ENCODE data around the gene GRIK2. TPM values are rescaled to one million over a fixed set of nuclear protein-coding genes. Genes with fewer than 3 reads are reported as not detected.

The GRIK2 gene
- total RNA-seq, 1 experiment from 2014 or later: 6.6 TPM

DNA sequence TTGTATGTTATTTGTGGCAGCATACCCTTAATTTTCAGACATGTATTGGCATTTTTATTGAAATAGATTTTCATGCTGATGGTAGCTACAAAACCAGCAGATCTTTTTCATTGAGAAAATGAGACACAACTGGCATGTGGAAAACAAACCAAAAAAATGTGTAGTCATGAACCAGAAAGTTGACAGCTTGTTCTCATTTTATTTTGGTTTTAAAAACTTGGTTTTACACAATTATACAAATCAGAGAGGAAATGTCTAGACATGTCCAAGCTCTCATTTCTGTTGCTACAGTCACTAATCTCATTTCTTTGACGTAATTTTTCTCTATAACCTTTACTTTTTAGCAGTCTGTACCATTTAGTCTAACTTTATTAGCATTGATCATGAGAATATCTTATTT is 85.4 kb downstream of the GRIK2 start:
- H3K4me1 ChIP-seq (ENCODE audit: control insufficient read depth, insufficient read depth, low read length): no peaks in the 10 kb centered on the region
- BruUV-seq (replicated peaks): no TSS peak
- no peak for ATAC-seq

DNA sequence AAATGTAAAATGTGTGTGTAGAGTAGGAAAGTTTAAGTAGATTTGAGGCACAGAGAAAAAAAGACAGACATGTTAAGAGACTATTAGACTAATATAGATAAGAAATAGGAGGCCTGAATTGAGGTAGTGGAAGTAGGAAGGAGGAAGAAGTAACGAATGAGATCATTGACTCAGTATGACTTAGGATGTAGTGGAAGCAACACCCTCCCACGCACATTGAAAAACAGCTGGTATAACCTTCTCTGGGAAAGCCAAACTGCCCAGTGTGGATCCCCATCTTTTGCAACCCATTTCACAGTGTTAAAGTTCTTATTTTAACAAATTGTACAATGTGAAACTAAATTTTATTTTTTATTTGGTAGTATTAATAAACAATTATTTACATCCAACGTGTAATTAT is 89.1 kb downstream of the GRIK2 start:
- Histone ChIP-seq H3K4me1 (ENCODE audit: control insufficient read depth, insufficient read depth, low read length) (no peaks in the 10 kb centered on the region; the same call in 1 of the 2 replicates), H3K36me3 (ENCODE audit: control insufficient read depth, insufficient read depth, low read length) (no peaks in the 10 kb centered on the region), H3K27ac (ENCODE audit: low read length) (no peak overlapping the region), H3K27me3 (ENCODE audit: control insufficient read depth, insufficient read depth, low read length) (no peaks in the 10 kb centered on the region), H3K4me3 (ENCODE audit: low read depth in 2 of 2, low read length in 2 of 2) (no peak overlapping the region), H3K9me3 (ENCODE audit: control insufficient read depth, insufficient read depth, low read depth, low read length) (no peaks in the 10 kb centered on the region)
- intact Hi-C loops (cut with micrococcal nuclease; ENCODE audit: unreplicated experiment): no loop called here
- ChIA-PET CTCF (no interaction called here), POLR2A (no interaction called here)
- in situ Hi-C loops (cut with HindIII; ENCODE audit: low pct_unique_long_range_greater_than_20kb, low sequenced_read_pairs): no loop called here
- ATAC-seq (no peak), DNase-seq (ENCODE audit: low read depth, low spot score) (no peak)
- no peak for TF ChIP-seq SIN3A (IDR thresholded peaks at IDR 0.05; ENCODE audit: borderline replicate concordance, insufficient read depth, low read depth, low read length)
- TF ChIP-seq, protein P1, sequence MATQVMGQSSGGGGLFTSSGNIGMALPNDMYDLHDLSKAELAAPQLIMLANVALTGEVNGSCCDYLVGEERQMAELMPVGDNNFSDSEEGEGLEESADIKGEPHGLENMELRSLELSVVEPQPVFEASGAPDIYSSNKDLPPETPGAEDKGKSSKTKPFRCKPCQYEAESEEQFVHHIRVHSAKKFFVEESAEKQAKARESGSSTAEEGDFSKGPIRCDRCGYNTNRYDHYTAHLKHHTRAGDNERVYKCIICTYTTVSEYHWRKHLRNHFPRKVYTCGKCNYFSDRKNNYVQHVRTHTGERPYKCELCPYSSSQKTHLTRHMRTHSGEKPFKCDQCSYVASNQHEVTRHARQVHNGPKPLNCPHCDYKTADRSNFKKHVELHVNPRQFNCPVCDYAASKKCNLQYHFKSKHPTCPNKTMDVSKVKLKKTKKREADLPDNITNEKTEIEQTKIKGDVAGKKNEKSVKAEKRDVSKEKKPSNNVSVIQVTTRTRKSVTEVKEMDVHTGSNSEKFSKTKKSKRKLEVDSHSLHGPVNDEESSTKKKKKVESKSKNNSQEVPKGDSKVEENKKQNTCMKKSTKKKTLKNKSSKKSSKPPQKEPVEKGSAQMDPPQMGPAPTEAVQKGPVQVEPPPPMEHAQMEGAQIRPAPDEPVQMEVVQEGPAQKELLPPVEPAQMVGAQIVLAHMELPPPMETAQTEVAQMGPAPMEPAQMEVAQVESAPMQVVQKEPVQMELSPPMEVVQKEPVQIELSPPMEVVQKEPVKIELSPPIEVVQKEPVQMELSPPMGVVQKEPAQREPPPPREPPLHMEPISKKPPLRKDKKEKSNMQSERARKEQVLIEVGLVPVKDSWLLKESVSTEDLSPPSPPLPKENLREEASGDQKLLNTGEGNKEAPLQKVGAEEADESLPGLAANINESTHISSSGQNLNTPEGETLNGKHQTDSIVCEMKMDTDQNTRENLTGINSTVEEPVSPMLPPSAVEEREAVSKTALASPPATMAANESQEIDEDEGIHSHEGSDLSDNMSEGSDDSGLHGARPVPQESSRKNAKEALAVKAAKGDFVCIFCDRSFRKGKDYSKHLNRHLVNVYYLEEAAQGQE (IDR thresholded peaks at IDR 0.05; ENCODE audit: insufficient read depth in 1 of 2, low read depth in 2 of 2, low read length in 1 of 2): no peak
- TF ChIP-seq TCF7L2 (IDR thresholded peaks at IDR 0.05; ENCODE audit: low read depth, low read length): no peak
- TF ChIP-seq, protein P2, sequence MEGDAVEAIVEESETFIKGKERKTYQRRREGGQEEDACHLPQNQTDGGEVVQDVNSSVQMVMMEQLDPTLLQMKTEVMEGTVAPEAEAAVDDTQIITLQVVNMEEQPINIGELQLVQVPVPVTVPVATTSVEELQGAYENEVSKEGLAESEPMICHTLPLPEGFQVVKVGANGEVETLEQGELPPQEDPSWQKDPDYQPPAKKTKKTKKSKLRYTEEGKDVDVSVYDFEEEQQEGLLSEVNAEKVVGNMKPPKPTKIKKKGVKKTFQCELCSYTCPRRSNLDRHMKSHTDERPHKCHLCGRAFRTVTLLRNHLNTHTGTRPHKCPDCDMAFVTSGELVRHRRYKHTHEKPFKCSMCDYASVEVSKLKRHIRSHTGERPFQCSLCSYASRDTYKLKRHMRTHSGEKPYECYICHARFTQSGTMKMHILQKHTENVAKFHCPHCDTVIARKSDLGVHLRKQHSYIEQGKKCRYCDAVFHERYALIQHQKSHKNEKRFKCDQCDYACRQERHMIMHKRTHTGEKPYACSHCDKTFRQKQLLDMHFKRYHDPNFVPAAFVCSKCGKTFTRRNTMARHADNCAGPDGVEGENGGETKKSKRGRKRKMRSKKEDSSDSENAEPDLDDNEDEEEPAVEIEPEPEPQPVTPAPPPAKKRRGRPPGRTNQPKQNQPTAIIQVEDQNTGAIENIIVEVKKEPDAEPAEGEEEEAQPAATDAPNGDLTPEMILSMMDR (IDR thresholded peaks at IDR 0.05): no peak
- no peak for TF ChIP-seq POLR2AphosphoS5 (IDR thresholded peaks at IDR 0.05; ENCODE audit: low read depth, low read length)
- BruUV-seq (replicated peaks): no TSS peak

More for the DNA sequence above, 85.4 kb downstream of the GRIK2 start:
- intact Hi-C loops (cut with micrococcal nuclease; ENCODE audit: unreplicated experiment): no loop called here
- ChIA-PET CTCF (no interaction called here), POLR2A (no interaction called here)
- H3K36me3 ChIP-seq (ENCODE audit: control insufficient read depth, insufficient read depth, low read length): no peaks in the 10 kb centered on the region
- no peak for DNase-seq (ENCODE audit: low read depth, low spot score)
- in situ Hi-C loops (cut with HindIII; ENCODE audit: low pct_unique_long_range_greater_than_20kb, low sequenced_read_pairs): no loop called here
- no peaks in the 10 kb centered on the region for H3K27me3 ChIP-seq (ENCODE audit: control insufficient read depth, insufficient read depth, low read length)
- no peaks in the 10 kb centered on the region for H3K9me3 ChIP-seq (ENCODE audit: control insufficient read depth, insufficient read depth, low read depth, low read length)
- H3K27ac ChIP-seq (ENCODE audit: low read length): no peak overlapping the region
- TF ChIP-seq, protein P2 (IDR thresholded peaks at IDR 0.05): no peak
- no peak overlapping the region for H3K4me3 ChIP-seq (ENCODE audit: low read depth in 2 of 2, low read length in 2 of 2)

DNA sequence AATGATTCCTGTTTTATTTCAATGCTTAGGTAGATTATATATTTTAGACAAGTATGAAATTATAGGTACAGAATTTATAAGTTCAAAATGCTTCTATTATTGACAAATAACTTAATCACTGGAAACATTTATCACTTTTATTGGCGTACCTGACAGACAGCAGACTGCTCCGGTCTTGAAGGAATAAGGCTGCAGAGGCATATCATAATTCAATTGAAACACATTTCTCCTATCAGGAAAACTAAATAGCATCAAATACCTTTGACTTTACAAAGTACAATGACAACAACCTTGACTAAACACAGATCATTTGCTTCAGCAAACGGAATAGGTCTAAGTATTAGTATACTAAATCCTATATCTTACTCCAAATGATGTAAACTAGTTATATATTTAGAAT is 91.3 kb downstream of the GRIK2 start:
- H3K9me3 ChIP-seq (ENCODE audit: control insufficient read depth, insufficient read depth, low read depth, low read length): no peaks in the 10 kb centered on the region
- BruUV-seq (replicated peaks): no TSS peak
- DNase-seq (ENCODE audit: low read depth, low spot score) (no peak), ATAC-seq (no peak)
- no peak overlapping the region for H3K4me3 ChIP-seq (ENCODE audit: low read depth in 2 of 2, low read length in 2 of 2)
- no peaks in the 10 kb centered on the region for H3K36me3 ChIP-seq (ENCODE audit: control insufficient read depth, insufficient read depth, low read length)
- POLR2A ChIA-PET: no interaction called here
- no peaks in the 10 kb centered on the region; the same call in 1 of the 2 replicates for H3K4me1 ChIP-seq (ENCODE audit: control insufficient read depth, insufficient read depth, low read length)
- TF ChIP-seq SIN3A (IDR thresholded peaks at IDR 0.05; ENCODE audit: borderline replicate concordance, insufficient read depth, low read depth, low read length) (no peak), POLR2AphosphoS5 (IDR thresholded peaks at IDR 0.05; ENCODE audit: low read depth, low read length) (no peak), TCF7L2 (IDR thresholded peaks at IDR 0.05; ENCODE audit: low read depth, low read length) (no peak)
- TF ChIP-seq, protein P2 (IDR thresholded peaks at IDR 0.05): no peak
- TF ChIP-seq, protein P1 (IDR thresholded peaks at IDR 0.05; ENCODE audit: insufficient read depth in 1 of 2, low read depth in 2 of 2, low read length in 1 of 2): no peak
- CTCF ChIA-PET: no interaction called here
- H3K27me3 ChIP-seq (ENCODE audit: control insufficient read depth, insufficient read depth, low read length): no peaks in the 10 kb centered on the region
- H3K27ac ChIP-seq (ENCODE audit: low read length): no peak overlapping the region
- intact Hi-C loops (cut with micrococcal nuclease; ENCODE audit: unreplicated experiment): no loop called here
- in situ Hi-C loops (cut with HindIII; ENCODE audit: low pct_unique_long_range_greater_than_20kb, low sequenced_read_pairs): no loop called here
